ENCODE results near the gene C1GALT1C1L.
"Not testable (repeated sequence)": the region's sequence is repeated elsewhere in the genome, so short reads cannot be mapped to it uniquely, and the experiment has no call there.

C1GALT1C1L gene

GRCh38 chr2:43676322-43677050, at the start of gene C1GALT1C1L:
C1GALT1C1L (minus strand) TSS chr2:43676429; CDS start chr2:43676322, 107 bp downstream.
- peak; percentile 54 for DNase-seq

- no peak for DNase-seq
These were observed 49.5 kb upstream of the C1GALT1C1L start for GRCh38 chr2:43725711-43726246.

GRCh38 chr2:43724728-43725526, 48.7 kb upstream of the C1GALT1C1L start:
- DNase-seq = no peak

- no peak for DNase-seq
These were observed 42.4 kb upstream of the C1GALT1C1L start for GRCh38 chr2:43718530-43719124.

- no peak for DNase-seq
These were observed 41.1 kb upstream of the C1GALT1C1L start for GRCh38 chr2:43717322-43717721.

GRCh38 chr2:43715300-43716098, 39.3 kb upstream of the C1GALT1C1L start:
- no peak for DNase-seq

- no peak for DNase-seq
These were observed 37.9 kb upstream of the C1GALT1C1L start for GRCh38 chr2:43714164-43714563.

- no peak for DNase-seq
These were observed 34.6 kb upstream of the C1GALT1C1L start for GRCh38 chr2:43710866-43711265.

- DNase-seq = no peak
These were observed 32.7 kb upstream of the C1GALT1C1L start for GRCh38 chr2:43708891-43709290.

- DNase-seq = no peak
These were observed 31.9 kb upstream of the C1GALT1C1L start for GRCh38 chr2:43708178-43708577.

GRCh38 chr2:43707255-43708015, 31.2 kb upstream of the C1GALT1C1L start:
- no peak for DNase-seq

GRCh38 chr2:43701111-43701510, 24.9 kb upstream of the C1GALT1C1L start:
- no peak for DNase-seq

GRCh38 chr2:43699761-43700160, 23.5 kb upstream of the C1GALT1C1L start:
- DNase-seq = no peak

- not testable (repeated sequence) for DNase-seq
These were observed 21.9 kb upstream of the C1GALT1C1L start for GRCh38 chr2:43698140-43698539.

- DNase-seq = no peak
These were observed 16.3 kb upstream of the C1GALT1C1L start for GRCh38 chr2:43692428-43692994.

- no peak for DNase-seq
These were observed 13.8 kb upstream of the C1GALT1C1L start for GRCh38 chr2:43689999-43690398.

GRCh38 chr2:43685357-43685756, 9.1 kb upstream of the C1GALT1C1L start:
- DNase-seq = no peak

GRCh38 chr2:43677783-43678182, 1.6 kb upstream of the C1GALT1C1L start:
- DNase-seq = not testable (repeated sequence)

GRCh38 chr2:43675646-43676321, 445 bp downstream of the C1GALT1C1L start:
- DNase-seq = no peak

- no peak for DNase-seq
These were observed 19.0 kb downstream of the C1GALT1C1L start for GRCh38 chr2:43657241-43657640.

GRCh38 chr2:43653506-43653905, 22.7 kb downstream of the C1GALT1C1L start:
- DNase-seq = no peak

Measured in NCI-H510A (cell line).